Naive thymus-derived CD8-positive, alpha-beta T cell (primary cell): ENCODE data around the gene ISG20L2. TPM values are rescaled to one million over a fixed set of nuclear protein-coding genes. Genes with fewer than 3 reads are reported as not detected.

Experiments
- ATAC-seq, 2 donors: fragments of 150-1000 bp; cut with Tn5 transposase in 1 of 2; sonication (Bioruptor Pico), chemical (Tn5 transposase) in 1 of 2; 1 replicate in 1 of 2; 2 replicates in 1 of 2; pipeline ENCODE4 v1.10.0; 2021; ENCODE audit warnings: mild to moderate bottlenecking in 2 of 2, moderate library complexity in 2 of 2
- POLR2A ChIA-PET: fragments of 350-600 bp; sonication (Branson Sonifier 250); formaldehyde crosslinking; loops from one replicate; lab custom pipeline; 2021; ENCODE audit warnings: antibody characterized with exemption; lab: Charles Lee
- DNase-seq, 10 donors: peaks; one replicate each; pipeline versions ENCODE4 v3.0.0 to v3.0.0-alpha.2; 2020 to 2022
- H3K27ac Mint-ChIP-seq, 10 donors: one replicate each; pipeline ENCODE4 v1.8.0; 2020 to 2022; ENCODE audit warnings: mild to moderate bottlenecking in 10 of 10, mixed read lengths in 10 of 10, moderate library complexity in 4 of 10, inconsistent platforms in 1 of 10
- H3K27me3 Mint-ChIP-seq, 5 donors: one replicate each; pipeline ENCODE4 v1.8.0; 2021 to 2022; ENCODE audit warnings: mixed read lengths in 5 of 5
- H3K36me3 Mint-ChIP-seq, 3 donors: one replicate each; pipeline ENCODE4 v1.8.0; 2020 to 2022; ENCODE audit warnings: mixed read lengths in 3 of 3, mild to moderate bottlenecking in 2 of 3, inconsistent platforms in 1 of 3
- H3K4me1 Mint-ChIP-seq, 4 donors: one replicate each; pipeline ENCODE4 v1.8.0; 2021 to 2022; ENCODE audit warnings: mixed read lengths in 4 of 4
- H3K4me3 Mint-ChIP-seq, 10 donors: one replicate each; pipeline ENCODE4 v1.8.0; 2020 to 2022; ENCODE audit warnings: mild to moderate bottlenecking in 10 of 10, mixed read lengths in 10 of 10, moderate library complexity in 6 of 10, inconsistent platforms in 1 of 10
- H3K9me3 Mint-ChIP-seq, 9 donors: one replicate each; pipeline ENCODE4 v1.8.0; 2020 to 2022; ENCODE audit warnings: mixed read lengths in 9 of 9, mild to moderate bottlenecking in 3 of 9, inconsistent platforms in 1 of 9, moderate library complexity in 1 of 9
- polyA plus RNA-seq, 3 donors: library from polyadenylated mRNA; unstranded; fragments of 300-500 nt; fragmentation: Illumina TruSeq; gene quantifications; one replicate each; pipeline ENCODE4 v1.2.3, GENCODE V29; 2021
- total RNA-seq, 8 experiments: library from RNA in 2 of 8; stranded (reverse) in 2 of 8; gene quantifications; one replicate each; pipeline ENCODE4 v1.2.3 and lab custom pipeline; 2021 to 2026

ISG20L2 gene
- total and polyA plus RNA-seq, 5 experiments from 2014 or later = 20.0 to 50.3 (median 23.4) TPM

GRCh38 chr1:156751757-156752481 lies 23.4 kb upstream of the ISG20L2 start:
- ATAC-seq (peak; percentile 78 to 86), DNase-seq (peak; percentile 85 to 98 (median 94))
- Mint-ChIP-seq H3K9me3 (no peaks in the 10 kb centered on the region), H3K27me3 (no peaks in the 10 kb centered on the region), H3K4me3 (peak overlapping the region; percentile 86 to 94 (median 90)), H3K36me3 (no peaks in the 10 kb centered on the region), H3K4me1 (peaks cover 32 to 60% (median 50%) of the 10 kb centered on the region in 4 donors), H3K27ac (peak overlapping the region; percentile 82 to 94 (median 94))
- POLR2A ChIA-PET = interaction anchor here (0.6 to 4.4 kb wide), 15 partner anchors 9 to 1032 kb away, joined by 3 to 70 read pairs (median 5); partner anchors contain the start of genes ISG20L2, MEF2D, METTL25B and MRPL24

DNA sequence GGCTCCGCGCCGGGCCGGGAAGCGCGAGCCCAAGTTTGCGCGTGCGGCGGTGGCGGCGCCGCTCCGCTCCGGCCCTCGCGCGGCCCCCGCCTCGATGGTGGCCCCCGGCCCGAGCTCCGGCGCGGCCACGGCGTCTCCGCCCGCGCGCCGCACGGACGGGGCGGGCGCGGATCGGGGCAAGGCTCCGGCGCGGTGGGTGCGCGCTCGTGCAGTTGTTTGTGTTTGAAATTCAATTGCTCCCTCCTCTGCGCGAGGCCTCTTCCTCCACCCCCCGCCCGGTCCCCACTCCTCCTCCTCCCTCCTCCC lies 22.8 kb upstream of the ISG20L2 start, which contains the start of gene HDGF:
Gene HDGF, minus strand, starts transcription at position 225 of the 306 bp plus-strand sequence. CDS start 246 bp downstream, outside the sequence.
- Mint-ChIP-seq H3K4me3 (peak within 1 kb of the TSS; percentile 86 to 97 (median 93)), H3K9me3 (no peaks in the 10 kb centered on the region), H3K27ac (peak within 1 kb of the TSS; percentile 86 to 97 (median 94)), H3K4me1 (peaks cover 32 to 64% (median 56%) of the 10 kb centered on the region in 4 donors), H3K36me3 (no peaks in the 10 kb centered on the region), H3K27me3 (no peaks in the 10 kb centered on the region)
- DNase-seq (no peak), ATAC-seq (no peak)
- POLR2A ChIA-PET = interaction anchor here (0.6 to 4.4 kb wide), 13 partner anchors 10 to 250 kb away, joined by 3 to 70 read pairs (median 6); partner anchors contain the start of genes ISG20L2, MEF2D, METTL25B and MRPL24

GRCh38 chr1:156750711-156751450 lies 22.3 kb upstream of the ISG20L2 start:
- Mint-ChIP-seq H3K27ac (peak overlapping the region; percentile 84 to 97 (median 94)), H3K9me3 (no peaks in the 10 kb centered on the region), H3K27me3 (no peaks in the 10 kb centered on the region), H3K4me3 (peak overlapping the region; percentile 81 to 97 (median 92)), H3K36me3 (peaks cover 0 to 2% (median 0%) of the 10 kb centered on the region in 3 donors), H3K4me1 (peaks cover 36 to 70% (median 61%) of the 10 kb centered on the region in 4 donors)
- peak in 5 of 10 donors; percentile 24 to 58 (median 48) for DNase-seq
- ATAC-seq = peak; percentile 43
- POLR2A ChIA-PET = interaction anchor here (0.6 to 4.4 kb wide), 13 partner anchors 9 to 250 kb away, joined by 3 to 70 read pairs (median 6); partner anchors contain the start of genes ISG20L2, MEF2D, METTL25B and MRPL24

DNA sequence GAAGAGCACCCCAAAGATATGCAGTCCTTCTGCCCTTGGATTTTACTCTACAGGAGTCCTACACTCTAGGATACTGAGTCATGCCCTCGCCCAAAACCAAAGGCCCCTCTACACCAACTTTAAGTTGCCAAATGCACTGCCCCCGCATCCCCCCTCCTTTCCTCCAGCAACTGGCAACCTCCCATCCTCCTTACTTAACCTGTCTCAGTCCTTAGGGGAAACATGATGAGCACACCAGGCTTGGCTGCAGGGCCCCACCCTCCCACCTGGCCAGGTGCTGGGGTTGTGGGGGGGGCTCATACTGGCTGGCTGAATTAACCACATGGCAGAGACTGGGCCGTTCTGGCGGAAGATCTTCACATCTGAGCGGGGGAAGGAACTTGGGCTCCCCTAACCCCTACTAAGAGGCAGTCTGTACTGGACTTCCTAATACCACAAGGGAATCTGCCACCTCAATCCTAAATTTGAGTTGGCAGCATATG lies 21.7 kb upstream of the ISG20L2 start:
- Mint-ChIP-seq H3K9me3 (no peaks in the 10 kb centered on the region), H3K27me3 (no peaks in the 10 kb centered on the region), H3K4me1 (peaks cover 39 to 73% (median 66%) of the 10 kb centered on the region in 4 donors), H3K36me3 (peaks cover 0 to 9% (median 0%) of the 10 kb centered on the region in 3 donors), H3K4me3 (peak overlapping the region; percentile 81 to 97 (median 92)), H3K27ac (peak overlapping the region; percentile 84 to 97 (median 94))
- DNase-seq (peak in 1 of 10 donors; percentile 21), ATAC-seq (no peak)
- POLR2A ChIA-PET = interaction anchor here (0.9 to 4.4 kb wide), 5 partner anchors 9 to 50 kb away, joined by 3 to 70 read pairs (median 48); partner anchors contain the start of genes ISG20L2, METTL25B, MRPL24 and PRCC

- DNase-seq (no peak), ATAC-seq (no peak)
- peaks cover 0 to 12% (median 2%) of the 10 kb centered on the region in 3 donors for H3K36me3 Mint-ChIP-seq
- peaks cover 35 to 75% (median 71%) of the 10 kb centered on the region in 4 donors for H3K4me1 Mint-ChIP-seq
- peak overlapping the region; percentile 81 to 97 (median 92) for H3K4me3 Mint-ChIP-seq
- H3K27ac Mint-ChIP-seq = peak overlapping the region; percentile 84 to 97 (median 94)
- no peaks in the 10 kb centered on the region for H3K9me3 Mint-ChIP-seq
- no peaks in the 10 kb centered on the region for H3K27me3 Mint-ChIP-seq
- POLR2A ChIA-PET = interaction anchor here (0.8 to 4.4 kb wide), 4 partner anchors 8 to 68 kb away, joined by 3 to 70 read pairs (median 26); partner anchors contain the start of genes ISG20L2, METTL25B and MRPL24
These were observed 21.0 kb upstream of the ISG20L2 start for GRCh38 chr1:156749419-156750118.

GRCh38 chr1:156748670-156749418 lies 20.3 kb upstream of the ISG20L2 start:
- ATAC-seq = no peak
- peak overlapping the region; percentile 81 to 97 (median 92) for H3K4me3 Mint-ChIP-seq
- peaks cover 38 to 75% (median 71%) of the 10 kb centered on the region in 4 donors for H3K4me1 Mint-ChIP-seq
- no peaks in the 10 kb centered on the region for H3K27me3 Mint-ChIP-seq
- no peaks in the 10 kb centered on the region for H3K9me3 Mint-ChIP-seq
- no peak for DNase-seq
- POLR2A ChIA-PET = interaction anchor here (0.8 kb wide), 1 partner anchor 69 kb away, joined by 3 read pairs; no protein-coding TSS in a partner anchor
- H3K36me3 Mint-ChIP-seq = peaks cover 0 to 16% (median 2%) of the 10 kb centered on the region in 3 donors
- peak overlapping the region; percentile 84 to 97 (median 92) for H3K27ac Mint-ChIP-seq

DNA sequence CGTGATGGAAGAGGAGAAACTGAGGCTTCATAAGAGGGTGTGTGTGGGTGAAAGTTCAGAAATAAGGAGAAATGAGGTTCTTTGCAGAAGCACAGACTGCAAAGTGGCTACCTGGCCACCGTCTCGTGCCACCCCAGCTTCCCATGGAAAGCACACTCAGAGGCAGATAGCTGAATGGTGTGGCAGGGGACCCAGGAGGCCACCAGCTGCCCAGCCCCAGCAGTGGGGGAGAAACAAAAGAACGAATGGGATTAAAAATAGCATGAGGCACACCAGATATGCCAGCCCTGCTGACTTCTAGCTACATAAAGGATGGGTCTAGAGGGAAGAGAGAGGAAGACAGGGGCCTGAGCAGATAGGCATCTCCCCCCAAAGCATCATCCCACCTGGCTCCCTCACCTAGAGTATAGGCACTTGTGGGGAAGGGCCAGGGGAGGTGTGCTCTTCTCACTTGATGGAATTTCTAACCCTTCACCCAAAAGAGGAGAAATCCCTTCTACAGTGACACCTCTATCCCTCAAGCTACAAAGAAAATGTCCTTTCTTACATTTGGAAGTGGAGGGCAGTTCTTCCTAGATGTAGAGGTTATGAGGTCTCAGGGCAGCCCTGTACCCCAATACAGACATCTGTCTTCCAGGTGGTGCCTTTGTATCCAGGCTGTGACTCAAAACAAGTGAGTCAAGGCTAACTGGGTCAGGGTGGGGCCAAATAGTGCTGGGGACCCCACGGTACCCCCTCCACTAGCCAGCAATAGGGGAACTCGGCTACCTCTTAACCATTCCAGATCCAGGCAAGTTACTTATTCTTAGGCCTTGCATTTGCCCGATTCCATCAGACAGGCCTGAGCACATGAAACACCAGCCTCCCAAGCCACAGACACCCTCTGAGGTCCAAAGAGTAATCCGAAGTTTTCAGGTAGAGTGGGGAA lies 19.4 kb upstream of the ISG20L2 start:
- DNase-seq = no peak

DNA sequence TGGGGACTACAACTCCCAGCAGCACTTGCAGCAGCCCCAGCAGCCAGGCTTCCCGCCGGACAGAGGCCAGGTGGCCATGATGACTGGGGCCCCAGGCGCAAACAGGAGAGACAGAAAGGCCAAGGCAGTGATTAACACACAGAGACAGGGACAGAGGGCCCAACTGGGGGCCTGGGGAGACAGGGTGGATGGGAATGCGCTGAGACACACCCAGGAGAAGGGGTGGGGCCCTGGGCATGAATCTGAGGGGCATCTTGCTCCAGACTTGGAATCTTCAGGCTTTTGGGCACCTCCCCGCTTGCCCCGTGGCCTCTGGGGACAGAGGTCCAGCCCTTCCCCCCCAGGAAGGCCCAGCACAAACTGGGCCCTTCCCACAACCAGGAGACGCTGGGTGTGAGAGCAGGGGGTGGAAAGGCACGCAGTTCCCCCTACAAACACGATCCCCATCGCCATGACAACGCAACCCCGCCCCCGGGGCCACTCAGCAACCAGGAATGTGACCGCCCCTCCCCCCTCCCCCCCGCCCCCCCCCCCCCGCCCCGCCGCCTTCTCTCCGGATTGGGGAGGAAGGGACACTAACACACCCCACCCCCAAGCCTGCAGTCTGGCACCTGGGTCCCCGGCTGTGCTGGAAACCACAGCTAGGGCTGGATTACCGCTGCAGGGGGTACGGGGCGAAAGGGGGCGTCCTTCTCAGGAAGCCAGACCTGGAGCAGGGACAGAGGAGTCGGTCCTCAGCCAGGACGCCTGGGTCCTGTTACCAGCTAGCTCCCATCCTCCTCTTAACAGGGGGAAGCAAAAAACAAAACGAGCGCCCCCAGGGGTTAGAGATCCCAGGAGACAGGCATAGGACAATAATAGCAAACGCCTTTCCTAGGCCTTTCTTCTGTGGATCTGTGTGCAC lies 18.4 kb upstream of the ISG20L2 start:
- DNase-seq = peak in 9 of 10 donors; percentile 46 to 85 (median 61)
- ATAC-seq = peak in 1 of 2 donors; percentile 5
- H3K4me3 Mint-ChIP-seq = peak overlapping the region; percentile 68 to 97 (median 92)
- POLR2A ChIA-PET = interaction anchor here (0.9 to 1.5 kb wide), 7 partner anchors 9 to 20 kb away, joined by 3 to 8 read pairs (median 4); partner anchors contain the start of genes ISG20L2, METTL25B and PRCC
- H3K4me1 Mint-ChIP-seq = peaks cover 37 to 66% (median 60%) of the 10 kb centered on the region in 4 donors
- H3K36me3 Mint-ChIP-seq = peaks cover 0 to 26% (median 2%) of the 10 kb centered on the region in 3 donors
- no peaks in the 10 kb centered on the region for H3K27me3 Mint-ChIP-seq
- no peaks in the 10 kb centered on the region for H3K9me3 Mint-ChIP-seq
- H3K27ac Mint-ChIP-seq = peak overlapping the region; percentile 80 to 97 (median 90)

More for the DNA sequence above, 19.4 kb upstream of the ISG20L2 start:
- no peaks in the 10 kb centered on the region for H3K9me3 Mint-ChIP-seq
- no peaks in the 10 kb centered on the region for H3K27me3 Mint-ChIP-seq
- ATAC-seq = no peak
- peak overlapping the region; percentile 84 to 97 (median 92) for H3K27ac Mint-ChIP-seq
- peaks cover 0 to 22% (median 2%) of the 10 kb centered on the region in 3 donors for H3K36me3 Mint-ChIP-seq
- H3K4me1 Mint-ChIP-seq = peaks cover 38 to 68% (median 66%) of the 10 kb centered on the region in 4 donors
- POLR2A ChIA-PET = interaction anchor here (0.9 to 1.5 kb wide), 6 partner anchors 8 to 21 kb away, joined by 3 to 8 read pairs (median 4); partner anchors contain the start of genes ISG20L2, METTL25B and PRCC
- peak overlapping the region; percentile 81 to 97 (median 92) for H3K4me3 Mint-ChIP-seq

GRCh38 chr1:156746406-156746727 lies 17.8 kb upstream of the ISG20L2 start:
- Mint-ChIP-seq H3K4me3 (peak overlapping the region; percentile 32 to 93 (median 74)), H3K4me1 (peaks cover 41 to 72% (median 66%) of the 10 kb centered on the region in 4 donors), H3K36me3 (peaks cover 0 to 27% (median 3%) of the 10 kb centered on the region in 3 donors), H3K27me3 (no peaks in the 10 kb centered on the region), H3K9me3 (peaks cover 0 to under 1% (median 0%) of the 10 kb centered on the region in 9 donors), H3K27ac (peak overlapping the region; percentile 65 to 97 (median 86))
- POLR2A ChIA-PET = interaction anchor here (1.4 to 1.5 kb wide), 2 partner anchors 16 to 18 kb away, joined by 4 to 5 read pairs; partner anchors contain the start of genes ISG20L2 and METTL25B
- no peak for DNase-seq
- ATAC-seq = no peak
